Epithelial cell of prostate (primary cell): ENCODE measurements around the gene PGM2.

Experiments used
- DNase-seq: peaks from one replicate; pipeline ENCODE4 v3.0.0-alpha.2; 2011; ENCODE audit warnings: low read depth, low spot score
- H3K27ac ChIP-seq: fragments of 450-650 bp; 2 replicates; pipeline ENCODE4 v1.5.1; 2017; ENCODE audit warnings: mild to moderate bottlenecking

PGM2 gene

GRCh38 chr4:37892641-37893040 lies 66.2 kb downstream of the PGM2 start:
- H3K27ac ChIP-seq: no peak overlapping the region
- no peak for DNase-seq

- DNase-seq: no peak
- H3K27ac ChIP-seq: no peak overlapping the region
These were observed 66.7 kb downstream of the PGM2 start for GRCh38 chr4:37893164-37893563.

GRCh38 chr4:37895271-37895670 lies 68.8 kb downstream of the PGM2 start:
- H3K27ac ChIP-seq: no peak overlapping the region
- DNase-seq: no peak

- H3K27ac ChIP-seq: no peak overlapping the region
- DNase-seq: no peak
These were observed 69.8 kb downstream of the PGM2 start for GRCh38 chr4:37896206-37896860.

- no peak overlapping the region for H3K27ac ChIP-seq
- DNase-seq: peak; percentile 31
These were observed 75.7 kb downstream of the PGM2 start for GRCh38 chr4:37902212-37902611.

GRCh38 chr4:37902738-37903693 lies 76.5 kb downstream of the PGM2 start:
- DNase-seq: no peak
- H3K27ac ChIP-seq: no peak overlapping the region

GRCh38 chr4:37903901-37904300 lies 77.4 kb downstream of the PGM2 start:
- no peak overlapping the region for H3K27ac ChIP-seq
- DNase-seq: no peak

GRCh38 chr4:37904824-37905223 lies 78.3 kb downstream of the PGM2 start:
- no peak for DNase-seq
- no peak overlapping the region for H3K27ac ChIP-seq

- H3K27ac ChIP-seq: no peak overlapping the region
- DNase-seq: no peak
These were observed 79.2 kb downstream of the PGM2 start for GRCh38 chr4:37905533-37906169.

- H3K27ac ChIP-seq: no peak overlapping the region
- no peak for DNase-seq
These were observed 82.2 kb downstream of the PGM2 start for GRCh38 chr4:37908488-37909331.

GRCh38 chr4:37909332-37910090 lies 83.0 kb downstream of the PGM2 start:
- H3K27ac ChIP-seq: no peak overlapping the region
- no peak for DNase-seq

GRCh38 chr4:37910091-37910486 lies 83.6 kb downstream of the PGM2 start:
- no peak for DNase-seq
- no peak overlapping the region for H3K27ac ChIP-seq
